SU-DHL-6 (cell line): ENCODE data around the gene DCTN1.

ENCODE experiments used
- EZH2phosphoT487 ChIP-seq: fragments of 200-600 bp; sonication (generic), shearing (Covaris generic); conservative IDR thresholded peaks from 2 replicates; pipeline ENCODE4 v1.6.1; 2018; ENCODE audit warnings: mild to moderate bottlenecking, antibody characterized with exemption, low read length, moderate library complexity, mixed read lengths
- TF ChIP-seq, protein P1 (sequence below): fragments of 200-600 bp; sonication (generic); IDR thresholded peaks from one replicate; pipeline ENCODE4 v1.5.1; 2017; ENCODE audit warnings: antibody characterized with exemption, mild to moderate bottlenecking, low read length, moderate library complexity; ENCODE audit not compliant: insufficient read depth, poor library complexity, severe bottlenecking

DNA sequence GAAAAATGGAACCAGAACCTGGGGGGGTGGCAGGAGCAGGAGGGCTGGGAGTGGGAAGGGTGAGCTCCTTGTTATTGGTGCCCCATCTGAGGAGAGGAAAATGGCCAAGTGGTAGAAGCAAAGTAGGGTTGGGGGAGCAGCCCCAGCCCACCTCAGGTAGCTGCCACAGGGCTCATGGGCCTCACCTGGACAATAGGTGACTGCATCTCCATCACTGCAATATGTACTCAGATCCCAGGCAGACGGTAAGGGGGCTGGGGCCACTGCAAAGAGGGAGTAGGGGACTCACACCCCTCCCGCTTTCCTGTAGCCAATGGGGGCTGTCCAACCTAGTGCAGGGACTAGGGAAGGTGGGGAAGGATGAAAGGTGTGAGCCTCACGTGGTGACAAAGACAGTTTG, 37.1 kb upstream of the DCTN1 start:
- TF ChIP-seq, protein P1, sequence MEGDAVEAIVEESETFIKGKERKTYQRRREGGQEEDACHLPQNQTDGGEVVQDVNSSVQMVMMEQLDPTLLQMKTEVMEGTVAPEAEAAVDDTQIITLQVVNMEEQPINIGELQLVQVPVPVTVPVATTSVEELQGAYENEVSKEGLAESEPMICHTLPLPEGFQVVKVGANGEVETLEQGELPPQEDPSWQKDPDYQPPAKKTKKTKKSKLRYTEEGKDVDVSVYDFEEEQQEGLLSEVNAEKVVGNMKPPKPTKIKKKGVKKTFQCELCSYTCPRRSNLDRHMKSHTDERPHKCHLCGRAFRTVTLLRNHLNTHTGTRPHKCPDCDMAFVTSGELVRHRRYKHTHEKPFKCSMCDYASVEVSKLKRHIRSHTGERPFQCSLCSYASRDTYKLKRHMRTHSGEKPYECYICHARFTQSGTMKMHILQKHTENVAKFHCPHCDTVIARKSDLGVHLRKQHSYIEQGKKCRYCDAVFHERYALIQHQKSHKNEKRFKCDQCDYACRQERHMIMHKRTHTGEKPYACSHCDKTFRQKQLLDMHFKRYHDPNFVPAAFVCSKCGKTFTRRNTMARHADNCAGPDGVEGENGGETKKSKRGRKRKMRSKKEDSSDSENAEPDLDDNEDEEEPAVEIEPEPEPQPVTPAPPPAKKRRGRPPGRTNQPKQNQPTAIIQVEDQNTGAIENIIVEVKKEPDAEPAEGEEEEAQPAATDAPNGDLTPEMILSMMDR, result no peak
- no peak for TF ChIP-seq EZH2phosphoT487
